Measurements from ENCODE around the gene FLRT2.

FLRT2 gene

DNA sequence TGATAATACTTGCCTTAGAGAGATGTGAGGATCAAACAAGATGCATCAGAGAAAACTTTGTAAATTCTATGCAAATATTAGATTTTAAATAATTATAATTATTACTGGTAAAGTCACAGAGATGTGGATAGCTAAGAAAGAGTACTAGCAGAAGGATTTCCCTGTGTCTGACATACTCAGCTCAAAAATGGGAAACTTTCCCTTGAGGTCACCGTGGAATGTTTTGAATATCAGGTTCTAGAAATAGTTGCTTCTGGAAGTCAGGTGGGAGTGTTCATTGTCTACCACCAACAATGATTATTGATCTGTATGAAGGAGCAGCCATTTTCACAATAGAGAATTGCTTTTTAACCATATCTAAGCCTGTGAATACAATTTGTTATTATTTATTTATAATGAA is 71.7 kb downstream of the FLRT2 start:
- no peak for DNase-seq

DNA sequence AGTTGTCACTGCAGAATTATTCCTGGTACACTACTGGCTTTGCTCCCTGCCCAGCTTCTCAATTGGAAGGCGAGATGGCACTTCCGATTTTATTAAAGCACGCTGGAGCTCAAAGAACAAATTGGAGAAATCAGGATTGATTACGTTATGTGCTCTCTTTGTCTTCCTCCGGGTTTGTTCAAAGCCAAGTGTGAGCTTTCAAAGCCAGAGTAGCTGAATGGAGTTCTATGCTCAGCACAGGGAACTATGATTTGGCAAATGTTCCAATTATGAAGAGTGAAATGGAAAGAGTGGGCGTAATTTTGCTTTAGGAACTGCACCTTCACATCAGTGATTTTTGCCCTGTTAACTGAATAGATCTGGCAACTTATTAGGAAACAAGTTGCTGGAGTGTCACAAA is 72.4 kb downstream of the FLRT2 start:
- no peak for DNase-seq

DNA sequence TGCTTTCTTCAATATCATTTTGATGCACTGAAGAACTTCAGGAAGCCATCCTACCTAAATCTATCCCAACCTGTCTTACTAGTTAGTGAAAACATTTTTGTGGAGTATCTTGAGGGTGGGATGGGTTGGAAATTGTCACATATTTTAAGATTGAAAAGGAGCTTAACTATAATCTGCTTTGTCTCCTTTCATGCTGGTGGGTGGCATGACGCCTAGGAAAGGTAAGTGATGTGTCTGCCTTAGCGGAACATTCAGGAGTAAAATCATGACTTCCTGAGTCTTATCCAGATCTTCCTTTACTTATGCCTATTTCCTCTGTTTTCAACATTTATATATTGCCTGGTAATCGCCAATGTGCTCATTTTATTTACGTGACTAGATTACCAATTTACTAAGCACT is 74.1 kb downstream of the FLRT2 start:
- no peak for DNase-seq

DNA sequence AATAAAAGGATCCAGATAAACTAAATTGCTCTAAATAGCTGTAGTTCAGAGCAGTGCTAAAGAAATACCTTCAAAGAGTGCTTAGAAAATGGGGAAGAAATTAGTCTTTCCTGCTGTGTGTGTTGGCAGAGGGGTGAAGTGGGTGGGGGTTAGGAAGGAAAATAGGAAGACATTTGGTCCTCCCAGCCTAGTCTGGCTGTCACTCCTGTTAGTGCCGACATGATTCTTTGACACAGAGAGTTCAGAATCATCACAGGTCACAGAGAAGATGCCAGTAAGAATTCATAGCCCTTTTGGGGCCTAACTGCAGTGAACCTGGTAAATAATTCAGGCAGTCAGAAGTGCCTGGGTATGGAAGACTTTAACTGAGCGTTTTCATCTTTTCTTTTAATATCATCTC is 74.8 kb downstream of the FLRT2 start:
- no peak for DNase-seq

DNA sequence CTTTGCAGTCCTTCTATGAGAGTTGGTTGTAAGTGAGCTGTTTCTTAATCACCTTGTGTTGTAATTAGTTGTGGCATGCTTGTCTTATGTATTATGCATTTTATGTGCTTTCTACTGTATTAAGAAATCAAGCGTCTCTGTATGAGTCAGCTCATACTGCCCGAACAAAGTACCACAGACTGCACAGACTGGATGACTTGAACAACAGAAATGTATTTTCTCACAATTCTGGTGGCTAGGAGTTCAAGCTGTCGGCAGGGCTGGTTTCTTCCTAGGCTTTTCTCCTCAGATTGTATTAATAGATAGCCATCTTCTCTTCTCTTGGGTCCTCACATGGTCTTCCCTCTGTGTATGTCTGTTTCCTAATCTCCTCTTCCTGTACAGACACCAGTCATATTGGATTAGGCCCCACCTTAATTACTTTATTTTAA is 77.7 kb downstream of the FLRT2 start:
- no peak for DNase-seq

DNA sequence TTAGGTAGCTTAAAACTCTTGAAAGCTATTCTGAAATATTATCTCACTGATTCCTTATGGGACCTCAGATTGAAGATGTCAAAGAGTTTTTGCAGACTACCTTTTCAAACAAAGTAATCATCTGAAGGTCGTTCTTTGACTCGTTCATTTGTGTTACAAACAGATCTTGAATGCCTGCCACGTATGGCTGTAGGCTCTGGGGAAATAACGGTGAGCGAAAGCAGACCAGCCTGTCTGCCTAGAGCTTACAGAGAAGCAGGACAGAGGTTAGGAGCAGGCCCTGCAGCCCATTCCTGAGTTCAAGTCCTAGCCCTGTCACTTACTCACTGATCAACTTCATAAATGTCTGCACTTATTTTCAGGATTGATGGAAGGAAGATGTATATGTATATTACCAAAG is 83.6 kb downstream of the FLRT2 start:
- no peak for DNase-seq

DNA sequence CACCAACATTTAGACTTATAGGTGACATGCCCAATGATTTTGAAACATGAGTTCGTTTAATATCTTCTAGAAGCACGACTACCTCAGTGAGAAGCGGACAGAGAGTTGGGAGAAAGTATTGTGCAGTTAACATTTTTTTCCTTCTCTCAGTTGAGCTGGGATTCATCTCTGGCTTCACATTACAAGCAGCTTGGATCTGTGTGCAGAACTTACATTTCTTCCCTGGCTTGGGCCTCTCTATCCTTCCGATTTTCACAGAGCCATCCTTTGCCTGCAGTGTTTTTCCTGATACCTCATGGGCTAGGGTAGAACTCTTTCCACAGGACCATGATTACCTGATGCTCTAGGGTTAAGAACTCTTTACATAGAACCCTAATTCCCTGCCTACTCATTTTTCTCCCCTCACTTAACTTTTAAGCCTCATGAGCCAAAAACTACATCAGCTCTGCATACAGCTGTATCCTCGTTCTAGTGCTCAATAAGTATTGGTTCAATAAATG is 86.5 kb downstream of the FLRT2 start:
- no peak for DNase-seq

DNA sequence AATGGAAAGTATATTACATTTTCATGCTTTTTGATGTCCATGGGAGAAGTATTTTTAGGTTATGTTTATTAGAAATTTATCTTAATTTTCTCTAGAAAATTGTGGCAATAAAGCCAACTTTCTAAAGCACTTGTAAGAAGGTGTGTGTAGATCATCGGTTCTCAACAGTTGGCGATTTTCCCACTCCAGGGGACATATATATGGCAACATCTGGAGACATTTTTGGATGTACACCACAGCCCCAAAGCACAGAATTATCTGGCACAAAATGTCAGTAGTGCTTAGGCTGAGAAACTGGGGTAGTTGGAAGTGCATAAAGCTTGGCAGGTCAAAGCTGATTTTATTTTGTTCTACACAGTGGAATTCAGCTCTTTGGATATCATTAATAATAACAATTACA is 86.9 kb downstream of the FLRT2 start:
- no peak for DNase-seq

DNA sequence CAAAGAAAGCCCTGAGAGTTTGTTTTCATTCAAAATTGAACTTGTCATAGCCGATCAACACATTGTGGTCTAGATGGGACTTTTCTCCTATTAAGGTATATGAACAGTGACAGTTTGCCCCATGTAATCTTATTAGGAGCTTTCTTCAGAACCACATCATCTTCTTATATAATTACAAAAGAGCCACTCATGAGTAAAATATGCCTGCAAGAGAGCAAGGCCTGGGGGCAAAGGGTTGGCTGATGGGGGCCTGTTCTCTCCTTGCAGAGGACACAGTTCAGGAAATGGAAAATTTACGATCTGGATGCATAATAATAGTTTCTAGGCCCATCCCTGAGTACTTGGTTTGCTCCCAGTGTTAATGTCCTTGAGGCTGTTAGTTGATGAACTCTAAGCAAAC is 87.8 kb downstream of the FLRT2 start:
- no peak for DNase-seq

DNA sequence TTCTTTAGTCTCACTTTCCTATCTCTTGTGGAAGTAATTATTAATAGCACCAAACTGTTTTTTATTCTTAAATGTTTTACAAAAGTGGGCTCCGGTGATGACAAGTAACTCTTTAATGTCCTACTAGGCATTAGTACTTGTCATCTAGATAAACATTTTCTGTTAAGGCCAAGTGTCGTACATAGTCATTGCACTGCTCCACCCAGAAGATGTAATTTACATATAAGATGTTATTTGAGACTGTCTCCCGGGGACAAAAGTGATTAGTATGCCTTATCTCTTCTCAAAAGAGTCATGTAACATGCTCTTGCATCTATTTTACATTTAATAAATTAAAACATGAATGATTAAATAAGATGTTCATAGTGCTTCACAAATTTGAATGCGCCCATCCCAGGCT is 88.4 kb downstream of the FLRT2 start:
- DNase-seq, result no peak

DNA sequence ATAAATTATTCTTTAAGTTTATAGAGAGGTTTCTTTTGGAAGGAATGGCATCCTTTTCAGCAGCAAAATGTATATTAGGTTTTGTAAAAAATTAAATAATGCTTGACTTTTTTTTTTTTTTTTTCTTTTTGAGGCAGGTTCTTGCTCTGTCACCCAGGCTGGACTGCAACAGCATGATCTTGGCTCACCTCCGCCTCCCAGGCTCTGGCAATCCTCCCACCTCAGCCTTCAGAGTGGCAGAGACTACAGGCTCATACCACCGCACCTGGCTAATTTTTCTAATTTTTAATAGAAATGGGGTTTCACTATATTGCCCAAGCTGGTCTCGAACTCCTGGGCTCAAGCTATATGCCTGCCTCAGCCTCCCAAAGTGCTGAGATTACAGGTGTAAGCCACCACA is 89.0 kb downstream of the FLRT2 start:
- no peak for DNase-seq

DNA sequence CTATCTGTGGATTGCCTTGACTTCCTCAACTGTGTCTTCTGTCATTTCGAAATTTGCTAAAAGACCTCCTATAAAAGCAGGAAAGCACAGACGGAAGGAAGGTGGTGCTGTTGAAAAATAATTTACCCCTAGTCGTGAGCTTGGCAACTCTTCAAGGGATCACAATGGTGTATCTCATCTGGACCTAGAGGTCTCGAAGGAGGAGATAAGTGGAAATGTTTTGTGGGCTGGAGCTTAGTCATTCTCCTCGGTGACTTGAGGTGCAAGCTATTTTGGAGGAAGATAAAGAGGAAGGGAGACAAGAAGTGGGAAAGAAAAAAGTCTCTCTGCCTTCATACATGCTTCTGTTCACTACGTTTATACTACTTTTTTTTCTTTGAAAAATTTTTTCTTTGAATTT is 89.9 kb downstream of the FLRT2 start:
- no peak for DNase-seq

DNA sequence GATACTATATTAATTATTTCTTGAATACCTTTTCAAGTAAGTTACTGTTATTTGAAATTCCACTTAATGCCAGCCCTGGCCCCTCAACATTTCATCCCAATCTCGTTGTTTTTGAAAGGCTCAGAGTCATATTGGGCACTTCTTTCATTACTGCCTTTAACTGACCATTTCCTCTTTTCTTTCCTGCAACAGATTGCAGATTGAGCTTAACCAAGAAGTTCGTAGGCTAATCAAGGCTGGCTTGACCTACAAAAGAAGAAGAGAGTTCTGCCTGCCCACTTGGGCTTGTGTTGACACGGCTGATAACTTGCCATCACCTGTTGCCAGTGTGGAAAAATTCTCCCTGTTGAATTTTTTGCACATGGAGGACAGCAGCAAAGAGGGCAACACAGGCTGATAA is 91.0 kb downstream of the FLRT2 start:
- no peak for DNase-seq

DNA sequence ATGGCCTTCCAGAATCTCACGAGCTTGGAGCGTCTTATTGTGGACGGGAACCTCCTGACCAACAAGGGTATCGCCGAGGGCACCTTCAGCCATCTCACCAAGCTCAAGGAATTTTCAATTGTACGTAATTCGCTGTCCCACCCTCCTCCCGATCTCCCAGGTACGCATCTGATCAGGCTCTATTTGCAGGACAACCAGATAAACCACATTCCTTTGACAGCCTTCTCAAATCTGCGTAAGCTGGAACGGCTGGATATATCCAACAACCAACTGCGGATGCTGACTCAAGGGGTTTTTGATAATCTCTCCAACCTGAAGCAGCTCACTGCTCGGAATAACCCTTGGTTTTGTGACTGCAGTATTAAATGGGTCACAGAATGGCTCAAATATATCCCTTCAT is 92.2 kb downstream of the FLRT2 start:
- no peak for DNase-seq

DNA sequence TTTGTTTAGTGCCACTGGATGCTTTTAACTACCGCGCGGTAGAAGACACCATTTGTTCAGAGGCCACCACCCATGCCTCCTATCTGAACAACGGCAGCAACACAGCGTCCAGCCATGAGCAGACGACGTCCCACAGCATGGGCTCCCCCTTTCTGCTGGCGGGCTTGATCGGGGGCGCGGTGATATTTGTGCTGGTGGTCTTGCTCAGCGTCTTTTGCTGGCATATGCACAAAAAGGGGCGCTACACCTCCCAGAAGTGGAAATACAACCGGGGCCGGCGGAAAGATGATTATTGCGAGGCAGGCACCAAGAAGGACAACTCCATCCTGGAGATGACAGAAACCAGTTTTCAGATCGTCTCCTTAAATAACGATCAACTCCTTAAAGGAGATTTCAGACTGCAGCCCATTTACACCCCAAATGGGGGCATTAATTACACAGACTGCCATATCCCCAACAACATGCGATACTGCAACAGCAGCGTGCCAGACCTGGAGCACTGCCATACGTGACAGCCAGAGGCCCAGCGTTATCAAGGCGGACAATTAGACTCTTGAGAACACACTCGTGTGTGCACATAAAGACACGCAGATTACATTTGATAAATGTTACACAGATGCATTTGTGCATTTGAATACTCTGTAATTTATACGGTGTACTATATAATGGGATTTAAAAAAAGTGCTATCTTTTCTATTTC is 93.2 kb downstream of the FLRT2 start:
- DNase-seq, result no peak

DNA sequence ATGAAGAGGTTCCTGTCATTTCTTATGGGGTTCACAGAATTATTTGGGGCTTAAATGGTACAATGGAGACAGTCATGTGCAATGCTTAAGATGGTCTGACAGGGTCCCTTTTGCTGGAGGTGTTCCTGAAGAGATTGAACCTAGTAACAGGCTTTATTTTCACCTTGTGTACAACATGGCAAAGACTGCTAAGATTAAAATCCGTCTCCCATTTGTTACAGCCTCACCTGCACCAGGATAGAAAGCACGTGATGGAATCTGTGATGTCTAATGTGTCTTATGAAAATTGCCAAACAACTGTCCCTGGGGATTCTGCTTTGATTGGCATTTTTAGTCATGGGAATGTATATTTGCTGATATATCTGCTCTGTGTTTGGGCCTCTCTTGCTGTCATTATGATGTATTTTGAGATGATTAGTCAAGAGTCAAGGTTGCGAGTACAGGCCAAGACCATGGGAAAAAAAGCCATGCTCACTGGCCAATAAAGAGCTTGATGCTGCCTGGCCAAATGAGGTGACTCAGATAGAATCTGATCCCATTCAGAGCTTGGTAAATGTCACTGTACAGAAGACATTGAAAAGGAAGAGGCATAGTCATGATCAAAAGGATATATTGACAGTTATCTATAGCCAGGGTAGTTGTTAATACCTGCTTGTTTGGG is 96.1 kb downstream of the FLRT2 start:
- DNase-seq, result no peak

DNA sequence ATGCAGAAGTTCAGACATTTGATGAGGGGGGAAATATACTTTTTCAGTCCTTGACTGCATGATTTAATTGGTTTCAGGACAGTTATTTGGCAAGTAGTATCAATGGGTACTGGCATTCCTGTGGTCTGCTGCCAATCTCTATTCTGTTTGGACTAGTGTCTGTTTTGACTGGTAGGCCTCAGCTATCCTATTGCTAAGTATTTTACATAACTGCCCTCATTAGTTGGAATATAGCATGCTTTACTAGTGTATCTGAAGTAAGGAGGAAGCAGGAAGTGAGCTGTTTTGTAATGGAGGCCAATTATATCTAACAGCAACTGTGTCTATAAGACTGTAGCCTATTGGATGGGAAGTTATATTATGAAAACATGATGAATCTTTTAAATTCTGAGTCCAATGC is 104.3 kb downstream of the FLRT2 start:
- DNase-seq, result no peak

DNA sequence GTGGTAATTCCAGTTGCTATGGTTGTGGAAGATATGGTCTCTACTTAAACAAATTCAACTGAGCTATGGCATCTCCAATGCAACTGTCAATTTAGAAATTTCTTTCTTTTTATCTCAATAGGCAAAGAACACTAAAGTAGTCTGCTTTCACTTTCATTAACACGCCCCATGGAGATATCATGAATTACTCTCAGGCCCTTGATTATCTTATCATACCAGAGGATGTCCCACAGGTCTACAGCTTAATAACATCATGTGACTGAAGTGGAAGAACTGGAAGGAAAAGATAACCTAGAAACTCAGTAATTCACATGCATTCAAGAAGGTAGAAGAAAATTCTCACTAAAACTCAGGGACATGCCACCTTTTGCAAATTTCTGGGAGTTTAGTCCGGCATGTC is 114.3 kb downstream of the FLRT2 start:
- no peak for DNase-seq

DNA sequence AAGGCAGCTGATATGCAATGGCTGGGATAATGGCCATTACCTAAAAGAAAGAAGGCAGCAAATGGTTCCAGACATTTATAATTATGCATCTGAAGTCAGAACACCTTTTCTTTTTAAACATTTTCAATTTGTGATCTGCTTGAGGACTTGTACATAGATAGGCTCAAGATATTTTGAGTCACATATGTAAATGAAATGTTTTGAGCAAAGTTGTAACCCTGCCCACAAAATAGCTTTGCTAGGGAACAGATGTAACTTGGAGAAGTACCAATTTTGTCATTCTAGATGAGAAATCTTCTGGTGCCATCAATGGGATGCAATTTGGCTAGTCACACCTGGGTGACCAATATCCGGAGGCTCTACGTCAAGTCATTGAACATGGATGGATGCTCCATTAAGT is 123.1 kb downstream of the FLRT2 start:
- DNase-seq, result no peak

DNA sequence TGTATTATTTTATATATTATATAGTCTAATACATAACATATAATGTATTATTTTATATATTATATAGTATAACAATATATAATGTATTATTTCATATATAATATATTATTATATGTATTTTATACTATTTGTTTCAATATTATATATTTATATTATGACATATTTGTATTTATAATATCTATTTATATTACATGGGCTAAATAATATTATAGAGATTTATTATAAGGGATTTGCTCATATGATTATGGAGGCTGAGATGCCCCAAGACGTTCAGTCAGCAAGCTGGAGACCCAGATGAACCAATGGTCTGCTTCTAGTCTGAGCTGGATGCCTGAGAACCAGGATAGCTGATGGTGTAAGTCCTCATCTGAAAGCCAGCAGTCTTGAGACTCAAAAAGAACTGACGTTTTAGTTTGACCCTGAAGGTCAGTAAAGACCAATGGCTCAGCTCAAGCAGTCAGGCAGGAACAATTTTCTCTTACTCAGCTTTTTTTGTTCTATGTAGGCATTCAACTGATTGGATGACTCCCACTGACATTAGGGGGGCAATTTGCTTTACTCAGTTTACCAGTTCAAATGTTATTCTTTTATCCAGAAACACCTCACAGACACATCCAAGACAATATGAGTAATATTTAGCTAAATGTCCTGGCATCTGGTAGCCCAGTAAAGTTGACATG is 130.4 kb downstream of the FLRT2 start:
- DNase-seq, result no peak

DNA sequence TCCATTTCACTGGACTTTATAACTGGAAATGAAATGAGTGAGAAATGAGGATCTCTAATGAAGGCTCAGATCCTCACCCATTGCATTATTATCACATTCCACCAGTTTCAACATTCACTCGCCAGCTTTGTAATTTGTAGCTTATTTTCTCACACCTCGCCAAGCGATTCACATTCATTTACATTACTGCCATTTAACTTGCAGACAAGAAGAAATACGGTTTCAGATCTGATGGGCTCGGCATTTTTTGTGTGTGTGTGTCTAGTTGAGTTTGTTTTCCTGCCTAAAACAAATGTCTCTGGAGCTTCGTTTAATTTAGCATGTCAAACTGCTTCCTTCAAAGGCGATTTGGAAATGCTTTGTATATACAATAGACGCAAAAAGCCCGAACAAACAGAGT is 132.2 kb downstream of the FLRT2 start:
- DNase-seq, result no peak

DNA sequence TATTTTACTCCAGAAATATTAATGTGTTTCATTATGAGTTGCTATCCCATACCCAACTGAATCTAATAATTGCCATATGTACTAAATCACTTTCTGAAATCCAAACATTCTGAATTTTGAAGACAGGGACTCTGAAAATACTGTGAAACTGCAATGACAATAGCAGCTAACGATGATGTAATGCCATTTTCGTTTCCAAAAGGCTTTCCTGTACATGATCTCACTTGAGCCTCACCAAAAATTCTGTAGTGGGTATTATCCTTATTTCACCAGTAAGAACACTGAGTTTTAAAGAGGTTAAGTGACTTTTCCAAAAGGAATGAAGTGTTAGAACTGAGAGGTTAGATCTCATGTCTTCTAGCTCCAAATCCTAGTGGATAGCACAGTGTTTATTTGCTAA is 133.3 kb downstream of the FLRT2 start:
- DNase-seq, result no peak

DNA sequence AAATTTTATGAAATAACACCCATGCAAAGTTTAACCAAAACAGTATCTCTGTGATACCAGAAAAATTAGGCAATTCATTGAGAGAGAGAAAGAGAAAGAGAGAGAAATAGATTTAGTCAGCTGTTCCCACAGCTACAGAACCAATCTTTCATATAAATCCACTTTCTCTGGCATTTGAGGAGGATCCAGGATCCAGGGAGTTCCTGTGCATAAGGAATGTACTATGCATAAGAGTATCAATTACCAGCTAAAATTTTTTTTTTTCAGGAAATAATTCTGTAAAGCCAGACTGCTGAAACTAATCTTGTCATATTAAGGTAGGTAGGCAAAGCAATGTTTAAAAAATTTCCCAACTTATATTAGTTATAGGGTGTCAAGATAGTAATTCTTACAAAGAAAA is 133.7 kb downstream of the FLRT2 start:
- no peak for DNase-seq

DNA sequence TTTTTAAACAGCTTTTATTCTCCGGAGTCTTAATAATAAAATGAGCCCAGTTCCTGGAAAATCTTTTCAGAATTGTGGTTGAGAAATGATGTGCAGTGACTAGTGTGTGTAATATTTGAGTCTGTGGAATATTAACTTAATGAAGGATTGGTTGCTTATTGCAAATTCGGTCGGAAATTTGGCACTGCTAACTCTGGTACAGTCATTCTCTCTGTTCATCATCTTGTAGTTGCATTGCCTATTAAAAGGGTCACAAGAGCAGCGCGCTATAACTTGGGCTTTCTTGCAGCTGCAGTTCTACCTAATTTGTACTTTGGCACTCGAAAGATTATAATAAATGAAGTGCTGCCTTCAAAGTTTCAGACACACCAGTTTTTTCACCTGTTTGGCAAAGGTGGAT is 146.0 kb downstream of the FLRT2 start:
- DNase-seq, result no peak

All from CD4-positive, alpha-beta T cell treated with Interleukin-4 for 4 hours (primary cell).